K562 (cell line): ENCODE data around the gene DOP1A. TPM values are rescaled to one million over a fixed set of nuclear protein-coding genes. Genes with fewer than 3 reads are reported as not detected.

Experiments
- CBFA2T3 ChIP-seq: fragments of 450-650 bp; IDR thresholded peaks from 2 replicates; pipeline ENCODE4 v1.6.1; 2017
- CCNT2 ChIP-seq: IDR thresholded peaks from 2 replicates; pipeline ENCODE4 v1.6.1; 2011; ENCODE audit warnings: borderline replicate concordance, low read depth, mild to moderate bottlenecking, moderate library complexity, mixed read lengths, low read length; ENCODE audit not compliant: insufficient read length; ENCODE audit errors: extremely low read depth
- CHD4 ChIP-seq: fragments of 200-600 bp; sonication (generic); IDR thresholded peaks from 3 replicates; pipeline ENCODE4 v1.6.1; 2012; ENCODE audit warnings: low read depth, mild to moderate bottlenecking, mixed read lengths, low read length, inconsistent platforms; ENCODE audit not compliant: insufficient read depth, insufficient replicate concordance, poor library complexity, severe bottlenecking
- EP300 ChIP-seq: IDR thresholded peaks from 2 replicates; pipeline ENCODE4 v1.6.1; 2012; ENCODE audit warnings: low read length, improper control_type of control experiment
- FUS ChIP-seq: fragments of 200-400 bp; formaldehyde crosslinking; optimal IDR thresholded peaks from 2 replicates; pipeline ENCODE3; 2017; ENCODE audit warnings: low read depth, low read length
- KLF16 ChIP-seq: IDR thresholded peaks from 2 replicates; pipeline ENCODE4 v1.6.1; 2016; ENCODE audit warnings: antibody characterized with exemption
- NCOR1 ChIP-seq: fragments of 450-650 bp; IDR thresholded peaks from 2 replicates; pipeline ENCODE4 v1.6.1; 2016; ENCODE audit warnings: mild to moderate bottlenecking, moderate library complexity
- POLR2H ChIP-seq: IDR thresholded peaks from 2 replicates; pipeline ENCODE4 v1.6.1; 2016; ENCODE audit warnings: missing genetic modification characterization, low read depth, mild to moderate bottlenecking, control low read depth, missing compliant biosample characterization, moderate library complexity
- RBM15 ChIP-seq: fragments of 200-400 bp; formaldehyde crosslinking; IDR thresholded peaks from 2 replicates; pipeline ENCODE4 v1.6.1; 2018; ENCODE audit warnings: mild to moderate bottlenecking, low read length, moderate library complexity; ENCODE audit not compliant: insufficient read depth
- RNF2 ChIP-seq: sonication (generic); IDR thresholded peaks from 2 replicates; pipeline ENCODE4 v1.6.1; 2016
- SMAD4 ChIP-seq: fragments of 250-450 bp; sonication (Bioruptor Pico); conservative IDR thresholded peaks from 2 replicates; pipeline ENCODE4 v1.8.0; 2021; ENCODE audit warnings: inconsistent platforms, mild to moderate bottlenecking, moderate library complexity
- SMARCA4 ChIP-seq: fragments of 450-650 bp; IDR thresholded peaks from 2 replicates; pipeline ENCODE4 v1.6.1; 2016
- SMC3 ChIP-seq: conservative IDR thresholded peaks from 2 replicates; pipeline ENCODE4 v1.6.1; 2011; ENCODE audit warnings: low read depth, low read length, improper control_type of control experiment; ENCODE audit not compliant: insufficient read depth
- TAL1 ChIP-seq: fragments of 450-650 bp; IDR thresholded peaks from 2 replicates; pipeline ENCODE4 v1.6.1; 2016; ENCODE audit warnings: mild to moderate bottlenecking
- TGIF2 ChIP-seq: sonication (generic); formaldehyde crosslinking; IDR thresholded peaks from 2 replicates; pipeline ENCODE4 v1.8.1; 2022; ENCODE audit warnings: mild to moderate bottlenecking, missing genetic modification reagents, moderate library complexity
- TRIM28 ChIP-seq: fragments of 450-650 bp; IDR thresholded peaks from 2 replicates; pipeline ENCODE4 v1.6.1; 2017
- ZSCAN29 ChIP-seq: fragments of 450-650 bp; IDR thresholded peaks from 2 replicates; pipeline ENCODE4 v1.6.1; 2017
- polyA plus RNA-seq, 8 experiments: library from polyadenylated mRNA; depleted of rRNA in 4 of 8; stranded (reverse) in 5 of 8; unstranded in 3 of 8; fragments of >200 nt; fragmentation: Nextera tagmentation in 2 of 8; fragmentation: Illumina TruSeq in 1 of 8; extraction: Ambion mirVana in 2 of 8; extraction: Trizol in 1 of 8; gene quantifications; 2 replicates each; pipeline versions ENCODE4 v1.2.1 to v1.2.3, GENCODE V29; 2011 to 2014; ENCODE audit warnings: inconsistent platforms in 1 of 8, missing spikeins in 1 of 8
- total RNA-seq, 7 experiments: library from RNA; depleted of rRNA in 6 of 7; stranded (reverse); fragments of >200 nt in 6 of 7; fragmentation: Illumina TruSeq in 2 of 7; extraction: Trizol in 2 of 7; gene quantifications; 2 replicates each; pipeline versions ENCODE4 v1.2.1 to v1.2.3, GENCODE V29; 2011 to 2021; ENCODE audit warnings: low replicate concordance in 1 of 7
- TF ChIP-seq, protein P1 (sequence below), 3 experiments: IDR thresholded peaks in 2 of 3; conservative IDR thresholded peaks in 1 of 3; 2 replicates each; pipeline ENCODE4 v1.5.1; 2011 to 2012; ENCODE audit warnings: low read length in 3 of 3, mild to moderate bottlenecking in 3 of 3, control low read depth in 2 of 3, improper control_type of control experiment in 1 of 3, inconsistent platforms in 1 of 3, low read depth in 1 of 3, mixed read lengths in 1 of 3, moderate library complexity in 1 of 3; ENCODE audit not compliant: insufficient read depth in 2 of 3
- TF ChIP-seq, protein P2 (sequence below): sonication (generic); formaldehyde crosslinking; IDR thresholded peaks from 2 replicates; pipeline ENCODE4 v1.9.0; 2022; ENCODE audit warnings: mild to moderate bottlenecking, missing genetic modification reagents
- TF ChIP-seq, protein P3 (sequence below): fragments of 450-650 bp; IDR thresholded peaks from 2 replicates; pipeline ENCODE4 v1.6.1; 2017; ENCODE audit warnings: antibody characterized with exemption, mild to moderate bottlenecking
- TF ChIP-seq, protein P4 (sequence below): IDR thresholded peaks from 3 replicates; pipeline ENCODE4 v1.6.1; 2011; ENCODE audit warnings: borderline replicate concordance, mild to moderate bottlenecking; ENCODE audit not compliant: insufficient read length, insufficient read depth
- TF ChIP-seq, protein P5 (sequence below): fragments of 250-450 bp; sonication (Bioruptor Pico); IDR thresholded peaks from 2 replicates; pipeline ENCODE4 v1.4.0; 2020

DOP1A gene
- total and polyA plus RNA-seq, 9 of the 15 experiments (the other 6 are each of a cell fraction or from before 2014, with no cell fraction given), result 0.75 to 10.5 (median 4.4) TPM

DNA sequence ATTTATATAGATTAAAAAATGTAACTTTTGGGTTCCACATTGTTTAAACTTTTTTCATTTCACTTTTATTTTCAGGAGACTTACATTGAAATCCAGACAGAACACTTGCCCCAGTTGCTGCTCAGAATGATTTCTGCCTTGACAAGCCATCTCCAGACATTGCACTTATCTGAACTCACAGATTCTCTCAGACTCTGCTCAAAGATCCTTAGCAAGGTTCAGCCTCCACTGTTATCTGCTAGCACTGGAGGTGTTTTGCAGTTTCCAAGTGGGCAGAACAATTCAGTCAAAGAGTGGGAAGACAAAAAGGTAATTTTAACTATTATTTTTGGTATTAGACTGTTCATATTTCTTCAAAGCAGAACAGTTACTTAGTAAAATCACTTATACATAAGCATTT lies 58.0 kb downstream of the DOP1A start (continued):
- TF ChIP-seq CHD4 (no peak), TGIF2 (no peak), SMARCA4 (peak; percentile 75), SMAD4 (CRISPR knock-in tag) (peak; percentile 54; the same call in 1 of the 2 replicates), TRIM28 (no peak), RBM15 (no peak), NCOR1 (peak; percentile 75), TAL1 (peak; percentile 80), KLF16 (0 out of 2 replicates have a peak, but pooled peaks have one; percentile 33), RNF2 (no peak), EP300 (peak; percentile 54; the same call in 1 of the 2 replicates), CBFA2T3 (peak; percentile 90), POLR2H (tag) (no peak), CCNT2 (peak; percentile 43), FUS (no peak), ZSCAN29 (no peak), SMC3 (no peak)
- TF ChIP-seq, protein P1, sequence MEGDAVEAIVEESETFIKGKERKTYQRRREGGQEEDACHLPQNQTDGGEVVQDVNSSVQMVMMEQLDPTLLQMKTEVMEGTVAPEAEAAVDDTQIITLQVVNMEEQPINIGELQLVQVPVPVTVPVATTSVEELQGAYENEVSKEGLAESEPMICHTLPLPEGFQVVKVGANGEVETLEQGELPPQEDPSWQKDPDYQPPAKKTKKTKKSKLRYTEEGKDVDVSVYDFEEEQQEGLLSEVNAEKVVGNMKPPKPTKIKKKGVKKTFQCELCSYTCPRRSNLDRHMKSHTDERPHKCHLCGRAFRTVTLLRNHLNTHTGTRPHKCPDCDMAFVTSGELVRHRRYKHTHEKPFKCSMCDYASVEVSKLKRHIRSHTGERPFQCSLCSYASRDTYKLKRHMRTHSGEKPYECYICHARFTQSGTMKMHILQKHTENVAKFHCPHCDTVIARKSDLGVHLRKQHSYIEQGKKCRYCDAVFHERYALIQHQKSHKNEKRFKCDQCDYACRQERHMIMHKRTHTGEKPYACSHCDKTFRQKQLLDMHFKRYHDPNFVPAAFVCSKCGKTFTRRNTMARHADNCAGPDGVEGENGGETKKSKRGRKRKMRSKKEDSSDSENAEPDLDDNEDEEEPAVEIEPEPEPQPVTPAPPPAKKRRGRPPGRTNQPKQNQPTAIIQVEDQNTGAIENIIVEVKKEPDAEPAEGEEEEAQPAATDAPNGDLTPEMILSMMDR (IDR thresholded peaks at IDR 0.05 in 2 of 3, conservative IDR thresholded peaks at IDR 0.05 in 1 of 3; ENCODE audit: insufficient read depth in 2 of 3, low read depth in 1 of 3, low read length in 3 of 3), result no peak
- TF ChIP-seq, protein P2, sequence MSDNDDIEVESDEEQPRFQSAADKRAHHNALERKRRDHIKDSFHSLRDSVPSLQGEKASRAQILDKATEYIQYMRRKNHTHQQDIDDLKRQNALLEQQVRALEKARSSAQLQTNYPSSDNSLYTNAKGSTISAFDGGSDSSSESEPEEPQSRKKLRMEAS (CRISPR knock-in tag), result no peak
- TF ChIP-seq, protein P3, sequence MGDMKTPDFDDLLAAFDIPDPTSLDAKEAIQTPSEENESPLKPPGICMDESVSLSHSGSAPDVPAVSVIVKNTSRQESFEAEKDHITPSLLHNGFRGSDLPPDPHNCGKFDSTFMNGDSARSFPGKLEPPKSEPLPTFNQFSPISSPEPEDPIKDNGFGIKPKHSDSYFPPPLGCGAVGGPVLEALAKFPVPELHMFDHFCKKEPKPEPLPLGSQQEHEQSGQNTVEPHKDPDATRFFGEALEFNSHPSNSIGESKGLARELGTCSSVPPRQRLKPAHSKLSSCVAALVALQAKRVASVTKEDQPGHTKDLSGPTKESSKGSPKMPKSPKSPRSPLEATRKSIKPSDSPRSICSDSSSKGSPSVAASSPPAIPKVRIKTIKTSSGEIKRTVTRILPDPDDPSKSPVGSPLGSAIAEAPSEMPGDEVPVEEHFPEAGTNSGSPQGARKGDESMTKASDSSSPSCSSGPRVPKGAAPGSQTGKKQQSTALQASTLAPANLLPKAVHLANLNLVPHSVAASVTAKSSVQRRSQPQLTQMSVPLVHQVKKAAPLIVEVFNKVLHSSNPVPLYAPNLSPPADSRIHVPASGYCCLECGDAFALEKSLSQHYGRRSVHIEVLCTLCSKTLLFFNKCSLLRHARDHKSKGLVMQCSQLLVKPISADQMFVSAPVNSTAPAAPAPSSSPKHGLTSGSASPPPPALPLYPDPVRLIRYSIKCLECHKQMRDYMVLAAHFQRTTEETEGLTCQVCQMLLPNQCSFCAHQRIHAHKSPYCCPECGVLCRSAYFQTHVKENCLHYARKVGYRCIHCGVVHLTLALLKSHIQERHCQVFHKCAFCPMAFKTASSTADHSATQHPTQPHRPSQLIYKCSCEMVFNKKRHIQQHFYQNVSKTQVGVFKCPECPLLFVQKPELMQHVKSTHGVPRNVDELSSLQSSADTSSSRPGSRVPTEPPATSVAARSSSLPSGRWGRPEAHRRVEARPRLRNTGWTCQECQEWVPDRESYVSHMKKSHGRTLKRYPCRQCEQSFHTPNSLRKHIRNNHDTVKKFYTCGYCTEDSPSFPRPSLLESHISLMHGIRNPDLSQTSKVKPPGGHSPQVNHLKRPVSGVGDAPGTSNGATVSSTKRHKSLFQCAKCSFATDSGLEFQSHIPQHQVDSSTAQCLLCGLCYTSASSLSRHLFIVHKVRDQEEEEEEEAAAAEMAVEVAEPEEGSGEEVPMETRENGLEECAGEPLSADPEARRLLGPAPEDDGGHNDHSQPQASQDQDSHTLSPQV, result no peak
- TF ChIP-seq, protein P4, sequence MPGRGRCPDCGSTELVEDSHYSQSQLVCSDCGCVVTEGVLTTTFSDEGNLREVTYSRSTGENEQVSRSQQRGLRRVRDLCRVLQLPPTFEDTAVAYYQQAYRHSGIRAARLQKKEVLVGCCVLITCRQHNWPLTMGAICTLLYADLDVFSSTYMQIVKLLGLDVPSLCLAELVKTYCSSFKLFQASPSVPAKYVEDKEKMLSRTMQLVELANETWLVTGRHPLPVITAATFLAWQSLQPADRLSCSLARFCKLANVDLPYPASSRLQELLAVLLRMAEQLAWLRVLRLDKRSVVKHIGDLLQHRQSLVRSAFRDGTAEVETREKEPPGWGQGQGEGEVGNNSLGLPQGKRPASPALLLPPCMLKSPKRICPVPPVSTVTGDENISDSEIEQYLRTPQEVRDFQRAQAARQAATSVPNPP, result no peak
- TF ChIP-seq, protein P5, sequence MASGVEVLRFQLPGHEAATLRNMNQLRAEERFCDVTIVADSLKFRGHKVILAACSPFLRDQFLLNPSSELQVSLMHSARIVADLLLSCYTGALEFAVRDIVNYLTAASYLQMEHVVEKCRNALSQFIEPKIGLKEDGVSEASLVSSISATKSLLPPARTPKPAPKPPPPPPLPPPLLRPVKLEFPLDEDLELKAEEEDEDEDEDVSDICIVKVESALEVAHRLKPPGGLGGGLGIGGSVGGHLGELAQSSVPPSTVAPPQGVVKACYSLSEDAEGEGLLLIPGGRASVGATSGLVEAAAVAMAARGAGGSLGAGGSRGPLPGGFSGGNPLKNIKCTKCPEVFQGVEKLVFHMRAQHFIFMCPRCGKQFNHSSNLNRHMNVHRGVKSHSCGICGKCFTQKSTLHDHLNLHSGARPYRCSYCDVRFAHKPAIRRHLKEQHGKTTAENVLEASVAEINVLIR (CRISPR knock-in tag), result no peak
